GM13977 (cell line): ENCODE measurements around the gene IL1F10.

Source experiments
- DNase-seq: peaks from one replicate; pipeline ENCODE4 v3.0.0; 2012; ENCODE audit warnings: low spot score
- CTCF ChIP-seq: IDR thresholded peaks from 2 replicates; pipeline ENCODE4 v1.5.1; 2012; ENCODE audit warnings: mild to moderate bottlenecking, control low read depth; ENCODE audit not compliant: insufficient read depth; ENCODE audit errors: extremely low read depth, missing control alignments
- in situ Hi-C: fragments of 300-500 bp; cut with MboI; formaldehyde crosslinking; loops from one replicate; pipeline ENCODE4 v1.12.0; 2022; ENCODE audit warnings: low sequenced_read_pairs, low pct_unique_long_range_greater_than_20kb, mixed read lengths, inconsistent platforms; ENCODE audit not compliant: unreplicated experiment

The IL1F10 gene

GRCh38 chr2:113081488-113082210 lies 13.9 kb downstream of the IL1F10 start:
- TF ChIP-seq CTCF: no peak
- in situ Hi-C loops: loop anchor here (10.0 kb wide), 1 partner anchor 123 kb away; no protein-coding TSS in a partner anchor
- no peak for DNase-seq

- in situ Hi-C loops: loop anchor here (10.0 kb wide), 1 partner anchor 122 kb away; no protein-coding TSS in a partner anchor
- no peak for TF ChIP-seq CTCF
- DNase-seq: no peak
These were observed 15.5 kb downstream of the IL1F10 start for GRCh38 chr2:113083296-113083695.

GRCh38 chr2:113084249-113085000 lies 16.7 kb downstream of the IL1F10 start:
- peak; percentile 34 for DNase-seq
- peak; percentile 41 for TF ChIP-seq CTCF
- in situ Hi-C loops: loop anchor here (10.0 kb wide), 1 partner anchor 120 kb away; no protein-coding TSS in a partner anchor

GRCh38 chr2:113085542-113085941 lies 17.8 kb downstream of the IL1F10 start:
- no peak for TF ChIP-seq CTCF
- in situ Hi-C loops: loop anchor here (10.0 kb wide), 1 partner anchor 119 kb away; no protein-coding TSS in a partner anchor
- DNase-seq: no peak

- no peak for DNase-seq
- TF ChIP-seq CTCF: no peak
- in situ Hi-C loops: loop anchor here (10.0 kb wide), 1 partner anchor 116 kb away; no protein-coding TSS in a partner anchor
These were observed 20.6 kb downstream of the IL1F10 start for GRCh38 chr2:113088213-113088992.

GRCh38 chr2:113089916-113090315 lies 22.1 kb downstream of the IL1F10 start:
- in situ Hi-C loops: loop anchor here (10.0 kb wide), 1 partner anchor 115 kb away; no protein-coding TSS in a partner anchor
- no peak for DNase-seq
- no peak for TF ChIP-seq CTCF
